ENCODE results near the gene IARS1.

DNA sequence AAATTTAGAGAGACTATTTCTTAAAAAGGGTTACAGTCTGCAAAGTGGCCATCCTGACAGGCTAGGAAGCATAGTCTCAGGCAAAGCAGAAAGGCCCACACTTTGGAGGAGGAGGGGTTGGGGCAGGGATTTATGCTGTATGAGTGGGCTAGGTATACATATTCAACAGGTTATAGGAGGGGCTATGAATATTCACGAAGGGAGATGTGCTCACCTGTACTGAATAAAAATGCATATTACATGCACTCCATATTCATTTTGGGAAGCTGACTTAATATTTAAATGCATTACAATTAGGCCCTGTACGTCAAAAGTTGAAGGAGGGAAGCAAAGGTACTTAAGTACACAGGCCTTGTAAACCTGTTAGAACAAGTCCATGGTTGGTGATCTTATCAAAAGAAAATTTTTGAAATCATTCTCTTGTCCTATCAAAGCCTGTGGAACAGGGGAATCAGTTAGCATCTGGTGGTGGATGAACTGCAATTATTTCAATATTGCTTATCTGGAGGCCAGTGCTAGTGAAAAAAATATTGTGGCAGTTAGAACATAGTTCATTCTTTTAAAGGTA, 33.9 kb upstream of the IARS1 start:
- TF ChIP-seq CTCF (conservative IDR thresholded peaks at IDR 0.05; ENCODE audit: low read depth in 2 of 2) (no peak), ETS1 (IDR thresholded peaks at IDR 0.05) (no peak), POLR2AphosphoS5 (IDR thresholded peaks at IDR 0.05; ENCODE audit: low read depth) (no peak), CREB1 (CRISPR knock-in tag; IDR thresholded peaks at IDR 0.05; ENCODE audit: low read depth) (no peak), EZH2 (IDR thresholded peaks at IDR 0.05; ENCODE audit: low read depth, unreplicated experiment) (no peak)
- TF ChIP-seq, protein P1, sequence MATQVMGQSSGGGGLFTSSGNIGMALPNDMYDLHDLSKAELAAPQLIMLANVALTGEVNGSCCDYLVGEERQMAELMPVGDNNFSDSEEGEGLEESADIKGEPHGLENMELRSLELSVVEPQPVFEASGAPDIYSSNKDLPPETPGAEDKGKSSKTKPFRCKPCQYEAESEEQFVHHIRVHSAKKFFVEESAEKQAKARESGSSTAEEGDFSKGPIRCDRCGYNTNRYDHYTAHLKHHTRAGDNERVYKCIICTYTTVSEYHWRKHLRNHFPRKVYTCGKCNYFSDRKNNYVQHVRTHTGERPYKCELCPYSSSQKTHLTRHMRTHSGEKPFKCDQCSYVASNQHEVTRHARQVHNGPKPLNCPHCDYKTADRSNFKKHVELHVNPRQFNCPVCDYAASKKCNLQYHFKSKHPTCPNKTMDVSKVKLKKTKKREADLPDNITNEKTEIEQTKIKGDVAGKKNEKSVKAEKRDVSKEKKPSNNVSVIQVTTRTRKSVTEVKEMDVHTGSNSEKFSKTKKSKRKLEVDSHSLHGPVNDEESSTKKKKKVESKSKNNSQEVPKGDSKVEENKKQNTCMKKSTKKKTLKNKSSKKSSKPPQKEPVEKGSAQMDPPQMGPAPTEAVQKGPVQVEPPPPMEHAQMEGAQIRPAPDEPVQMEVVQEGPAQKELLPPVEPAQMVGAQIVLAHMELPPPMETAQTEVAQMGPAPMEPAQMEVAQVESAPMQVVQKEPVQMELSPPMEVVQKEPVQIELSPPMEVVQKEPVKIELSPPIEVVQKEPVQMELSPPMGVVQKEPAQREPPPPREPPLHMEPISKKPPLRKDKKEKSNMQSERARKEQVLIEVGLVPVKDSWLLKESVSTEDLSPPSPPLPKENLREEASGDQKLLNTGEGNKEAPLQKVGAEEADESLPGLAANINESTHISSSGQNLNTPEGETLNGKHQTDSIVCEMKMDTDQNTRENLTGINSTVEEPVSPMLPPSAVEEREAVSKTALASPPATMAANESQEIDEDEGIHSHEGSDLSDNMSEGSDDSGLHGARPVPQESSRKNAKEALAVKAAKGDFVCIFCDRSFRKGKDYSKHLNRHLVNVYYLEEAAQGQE (IDR thresholded peaks at IDR 0.05; ENCODE audit: unreplicated experiment) = no peak

All from GM23338 (cell line).